SK-N-SH treated with all-trans-retinoic acid at 6 μM for 48 hours (cell line): ENCODE results near the gene NEB.
"Not testable (repeated sequence)": the region's sequence is repeated elsewhere in the genome, so short reads cannot be mapped to it uniquely, and the experiment has no call there.

ENCODE experiments used
- ATAC-seq: fragments of 200-7000 bp; cut with Tn5 transposase; 3 replicates; pipeline ENCODE4 v1.9.1; 2020; ENCODE audit warnings: mild to moderate bottlenecking, moderate library complexity
- ARNTL ChIP-seq: fragments of 450-650 bp; formaldehyde crosslinking; IDR thresholded peaks from 2 replicates; pipeline ENCODE4 v1.5.0; 2020; ENCODE audit warnings: low read depth, mild to moderate bottlenecking, moderate library complexity, borderline replicate concordance
- ISL1 ChIP-seq: fragments of 250-450 bp; sonication (Bioruptor Pico); IDR thresholded peaks from 2 replicates; pipeline ENCODE4 v2.1.2; 2022; ENCODE audit warnings: mild to moderate bottlenecking, moderate library complexity
- PPARA ChIP-seq: fragments of 250-450 bp; sonication (Bioruptor Pico); IDR thresholded peaks from 2 replicates; pipeline ENCODE4 v1.5.0; 2020; ENCODE audit warnings: mild to moderate bottlenecking, borderline replicate concordance
- SNAI2 ChIP-seq: fragments of 250-450 bp; sonication (Bioruptor Pico); IDR thresholded peaks from 2 replicates; pipeline ENCODE4 v1.5.0; 2020; ENCODE audit warnings: mild to moderate bottlenecking, moderate library complexity
- TCF4 ChIP-seq: fragments of 250-450 bp; sonication (Bioruptor Pico); IDR thresholded peaks from 2 replicates; pipeline ENCODE4 v1.8.0; 2021; ENCODE audit warnings: mild to moderate bottlenecking, moderate library complexity, borderline replicate concordance
- TOX ChIP-seq: fragments of 250-450 bp; sonication (Bioruptor Pico); IDR thresholded peaks from 2 replicates; pipeline ENCODE4 v1.8.0; 2021; ENCODE audit warnings: mild to moderate bottlenecking, moderate library complexity, borderline replicate concordance
- ZNF8 ChIP-seq: fragments of 450-650 bp; formaldehyde crosslinking; IDR thresholded peaks from 2 replicates; pipeline ENCODE4 v1.5.0; 2020; ENCODE audit warnings: mild to moderate bottlenecking, moderate library complexity
- TF ChIP-seq, protein P1 (sequence below): fragments of 250-450 bp; sonication (Bioruptor Pico); IDR thresholded peaks from 2 replicates; pipeline ENCODE4 v1.8.0; 2020; ENCODE audit warnings: mild to moderate bottlenecking, moderate library complexity, borderline replicate concordance
- TF ChIP-seq, protein P2 (sequence below): fragments of 250-450 bp; sonication (Bioruptor Pico); IDR thresholded peaks from 2 replicates; pipeline ENCODE4 v1.5.1; 2020; ENCODE audit warnings: low read depth, mild to moderate bottlenecking, moderate library complexity
- TF ChIP-seq, protein P3 (sequence below): fragments of 250-450 bp; sonication (Bioruptor Pico); IDR thresholded peaks from 2 replicates; pipeline ENCODE4 v1.5.0; 2020; ENCODE audit warnings: mild to moderate bottlenecking, moderate library complexity

The NEB gene

DNA sequence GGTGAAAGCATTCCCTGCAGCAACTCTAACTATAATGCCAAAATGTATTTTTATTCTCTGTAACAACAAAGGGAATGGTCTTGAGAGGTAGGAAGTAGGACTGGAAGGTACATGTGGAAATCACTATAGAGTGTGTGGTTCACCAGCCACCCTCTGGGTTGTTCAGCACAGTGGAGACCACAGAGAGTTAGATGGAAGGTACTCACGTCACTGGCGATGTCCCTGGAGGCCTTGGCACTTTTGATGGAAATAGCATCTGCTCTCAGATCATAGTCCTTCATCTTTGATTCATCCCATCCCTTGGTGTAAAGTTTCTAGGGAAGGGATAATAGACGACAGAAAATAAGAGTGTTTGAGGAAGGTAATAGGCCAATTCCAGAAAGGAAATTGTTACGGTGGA lies 124.0 kb downstream of the NEB start:
- ATAC-seq = no peak
- TF ChIP-seq, protein P1, sequence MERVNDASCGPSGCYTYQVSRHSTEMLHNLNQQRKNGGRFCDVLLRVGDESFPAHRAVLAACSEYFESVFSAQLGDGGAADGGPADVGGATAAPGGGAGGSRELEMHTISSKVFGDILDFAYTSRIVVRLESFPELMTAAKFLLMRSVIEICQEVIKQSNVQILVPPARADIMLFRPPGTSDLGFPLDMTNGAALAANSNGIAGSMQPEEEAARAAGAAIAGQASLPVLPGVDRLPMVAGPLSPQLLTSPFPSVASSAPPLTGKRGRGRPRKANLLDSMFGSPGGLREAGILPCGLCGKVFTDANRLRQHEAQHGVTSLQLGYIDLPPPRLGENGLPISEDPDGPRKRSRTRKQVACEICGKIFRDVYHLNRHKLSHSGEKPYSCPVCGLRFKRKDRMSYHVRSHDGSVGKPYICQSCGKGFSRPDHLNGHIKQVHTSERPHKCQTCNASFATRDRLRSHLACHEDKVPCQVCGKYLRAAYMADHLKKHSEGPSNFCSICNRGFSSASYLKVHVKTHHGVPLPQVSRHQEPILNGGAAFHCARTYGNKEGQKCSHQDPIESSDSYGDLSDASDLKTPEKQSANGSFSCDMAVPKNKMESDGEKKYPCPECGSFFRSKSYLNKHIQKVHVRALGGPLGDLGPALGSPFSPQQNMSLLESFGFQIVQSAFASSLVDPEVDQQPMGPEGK = no peak
- no peak for TF ChIP-seq SNAI2 (CRISPR knock-in tag)
- no peak for TF ChIP-seq TOX (CRISPR knock-in tag)
- TF ChIP-seq, protein P2, sequence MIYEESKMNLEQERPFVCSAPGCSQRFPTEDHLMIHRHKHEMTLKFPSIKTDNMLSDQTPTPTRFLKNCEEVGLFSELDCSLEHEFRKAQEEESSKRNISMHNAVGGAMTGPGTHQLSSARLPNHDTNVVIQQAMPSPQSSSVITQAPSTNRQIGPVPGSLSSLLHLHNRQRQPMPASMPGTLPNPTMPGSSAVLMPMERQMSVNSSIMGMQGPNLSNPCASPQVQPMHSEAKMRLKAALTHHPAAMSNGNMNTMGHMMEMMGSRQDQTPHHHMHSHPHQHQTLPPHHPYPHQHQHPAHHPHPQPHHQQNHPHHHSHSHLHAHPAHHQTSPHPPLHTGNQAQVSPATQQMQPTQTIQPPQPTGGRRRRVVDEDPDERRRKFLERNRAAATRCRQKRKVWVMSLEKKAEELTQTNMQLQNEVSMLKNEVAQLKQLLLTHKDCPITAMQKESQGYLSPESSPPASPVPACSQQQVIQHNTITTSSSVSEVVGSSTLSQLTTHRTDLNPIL (CRISPR knock-in tag) = no peak
- TF ChIP-seq PPARA (CRISPR knock-in tag) = no peak
- TF ChIP-seq ARNTL (CRISPR knock-in tag) = no peak

DNA sequence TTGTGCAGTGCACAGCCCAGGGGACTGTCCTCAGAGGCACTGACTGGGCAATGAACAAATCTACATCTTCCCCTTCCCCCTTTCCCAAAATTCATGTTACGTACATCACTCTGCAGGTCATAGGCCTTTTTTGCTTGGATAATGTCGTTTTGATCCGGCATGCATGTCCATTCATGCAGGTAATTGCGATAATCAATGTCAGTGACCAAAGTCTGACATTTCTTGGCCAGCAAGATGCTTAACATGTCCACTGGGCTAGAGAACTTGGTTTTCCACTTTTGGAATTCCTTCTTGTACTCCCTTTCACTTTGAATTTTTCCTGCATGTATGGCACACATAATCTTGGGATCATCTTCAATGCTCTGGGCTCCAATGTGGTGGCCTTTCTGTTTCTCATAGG lies 124.6 kb downstream of the NEB start:
- ATAC-seq = no peak
- TF ChIP-seq, protein P3, sequence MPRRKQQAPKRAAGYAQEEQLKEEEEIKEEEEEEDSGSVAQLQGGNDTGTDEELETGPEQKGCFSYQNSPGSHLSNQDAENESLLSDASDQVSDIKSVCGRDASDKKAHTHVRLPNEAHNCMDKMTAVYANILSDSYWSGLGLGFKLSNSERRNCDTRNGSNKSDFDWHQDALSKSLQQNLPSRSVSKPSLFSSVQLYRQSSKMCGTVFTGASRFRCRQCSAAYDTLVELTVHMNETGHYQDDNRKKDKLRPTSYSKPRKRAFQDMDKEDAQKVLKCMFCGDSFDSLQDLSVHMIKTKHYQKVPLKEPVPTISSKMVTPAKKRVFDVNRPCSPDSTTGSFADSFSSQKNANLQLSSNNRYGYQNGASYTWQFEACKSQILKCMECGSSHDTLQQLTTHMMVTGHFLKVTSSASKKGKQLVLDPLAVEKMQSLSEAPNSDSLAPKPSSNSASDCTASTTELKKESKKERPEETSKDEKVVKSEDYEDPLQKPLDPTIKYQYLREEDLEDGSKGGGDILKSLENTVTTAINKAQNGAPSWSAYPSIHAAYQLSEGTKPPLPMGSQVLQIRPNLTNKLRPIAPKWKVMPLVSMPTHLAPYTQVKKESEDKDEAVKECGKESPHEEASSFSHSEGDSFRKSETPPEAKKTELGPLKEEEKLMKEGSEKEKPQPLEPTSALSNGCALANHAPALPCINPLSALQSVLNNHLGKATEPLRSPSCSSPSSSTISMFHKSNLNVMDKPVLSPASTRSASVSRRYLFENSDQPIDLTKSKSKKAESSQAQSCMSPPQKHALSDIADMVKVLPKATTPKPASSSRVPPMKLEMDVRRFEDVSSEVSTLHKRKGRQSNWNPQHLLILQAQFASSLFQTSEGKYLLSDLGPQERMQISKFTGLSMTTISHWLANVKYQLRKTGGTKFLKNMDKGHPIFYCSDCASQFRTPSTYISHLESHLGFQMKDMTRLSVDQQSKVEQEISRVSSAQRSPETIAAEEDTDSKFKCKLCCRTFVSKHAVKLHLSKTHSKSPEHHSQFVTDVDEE (CRISPR knock-in tag) = no peak
- TF ChIP-seq ISL1 = no peak
- TF ChIP-seq ZNF8 (CRISPR knock-in tag) = no peak
- no peak for TF ChIP-seq TCF4 (CRISPR knock-in tag)

DNA sequence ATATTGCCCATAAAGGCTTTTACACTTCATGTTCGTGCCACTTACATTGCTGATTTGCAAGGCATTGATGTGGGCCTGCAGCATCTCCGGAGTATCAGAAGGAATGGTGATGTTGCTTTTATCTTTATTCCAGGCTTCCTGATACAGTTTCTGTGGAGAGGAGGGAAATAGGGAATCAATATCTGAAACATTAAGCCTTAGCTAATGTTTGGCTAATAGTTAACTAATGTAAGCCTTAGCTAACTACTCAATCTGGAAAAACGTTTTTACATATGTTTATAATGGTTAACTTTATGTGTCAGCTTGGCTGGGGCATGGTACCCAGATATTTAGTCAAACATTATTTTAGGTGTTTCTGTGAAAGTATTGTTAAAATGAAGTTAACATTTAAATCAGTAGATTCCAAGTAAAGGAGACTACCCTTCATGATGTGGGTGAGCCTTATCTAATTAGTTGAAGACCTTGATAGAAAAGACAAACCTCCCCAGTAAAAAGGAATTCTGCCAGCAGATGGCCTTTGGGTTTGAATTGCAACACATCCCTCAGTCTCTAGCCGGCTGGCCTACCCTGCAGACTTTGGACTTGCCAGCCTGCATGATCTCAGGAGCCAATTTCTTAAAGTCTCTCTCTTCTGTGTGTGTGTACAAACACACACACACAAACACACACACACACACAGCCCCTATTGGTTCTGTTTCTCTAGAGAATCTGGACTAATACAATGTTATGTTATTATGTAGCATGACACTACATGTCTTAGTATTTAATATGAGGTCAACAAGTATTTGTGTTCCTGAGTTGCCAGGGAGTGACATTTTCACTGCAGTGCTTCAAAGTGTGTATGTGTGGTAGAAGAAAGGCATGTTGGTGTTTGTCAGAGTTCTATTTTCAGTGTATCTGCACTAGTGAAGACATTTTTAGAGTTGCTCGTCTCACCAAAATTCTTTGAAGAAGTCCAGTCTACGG lies 126.5 kb downstream of the NEB start:
- ATAC-seq = not testable (repeated sequence)

DNA sequence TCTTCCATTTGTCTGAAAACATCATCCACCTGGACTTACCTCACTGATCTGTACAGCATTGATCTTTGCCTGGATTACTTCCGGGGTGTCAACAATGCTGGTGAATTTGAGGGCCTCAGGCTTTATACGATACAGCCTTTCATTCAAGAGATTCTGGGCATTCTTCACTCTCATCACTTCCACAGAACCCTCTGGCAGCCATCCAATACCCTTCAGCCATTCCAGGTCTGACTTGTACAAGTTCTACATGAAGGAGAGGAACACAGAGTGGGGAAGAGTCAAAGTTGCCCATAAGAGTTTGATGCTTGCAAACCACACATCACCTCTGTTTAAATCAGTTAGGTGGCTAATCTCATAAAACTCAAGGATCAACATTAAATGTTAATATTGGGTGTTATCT lies 130.7 kb downstream of the NEB start:
- ATAC-seq = not testable (repeated sequence)

DNA sequence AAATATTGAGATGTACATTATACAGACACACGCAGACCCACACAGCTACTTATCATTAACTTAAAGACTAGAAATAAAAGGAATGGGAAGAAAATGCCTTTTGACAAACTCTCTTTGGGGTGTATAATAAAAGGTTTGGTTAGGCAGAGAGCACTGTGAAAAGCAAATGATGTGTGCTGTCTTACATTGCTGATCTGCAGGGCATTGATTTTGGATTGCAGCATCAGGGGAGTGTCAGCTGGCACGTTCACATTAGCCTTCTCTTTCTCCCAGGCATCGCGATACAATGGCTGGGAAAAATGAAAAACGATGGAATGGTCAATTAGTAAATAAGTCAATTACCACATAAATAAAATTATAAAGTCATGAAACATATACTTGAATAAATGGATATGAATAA lies 131.9 kb downstream of the NEB start:
- not testable (repeated sequence) for ATAC-seq

DNA sequence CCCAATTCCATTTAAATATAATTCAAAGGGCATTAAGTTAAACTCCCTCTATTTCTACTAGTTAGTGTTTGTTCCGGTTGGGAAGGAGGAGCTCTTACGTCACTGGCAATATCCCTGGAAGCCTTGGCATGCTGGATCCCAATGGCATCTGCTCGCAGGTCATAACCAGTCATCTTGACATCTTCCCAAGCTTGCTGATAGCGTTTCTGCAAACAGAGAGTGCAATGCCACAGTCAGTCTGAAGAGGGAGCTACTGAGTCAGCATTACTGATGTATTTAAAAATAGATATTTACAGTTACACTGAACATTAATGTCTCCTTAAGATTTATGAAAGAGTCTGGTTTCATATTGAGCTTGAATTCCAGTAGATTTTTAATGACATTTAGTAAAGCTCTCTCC lies 132.5 kb downstream of the NEB start:
- peak; percentile 62 for ATAC-seq

DNA sequence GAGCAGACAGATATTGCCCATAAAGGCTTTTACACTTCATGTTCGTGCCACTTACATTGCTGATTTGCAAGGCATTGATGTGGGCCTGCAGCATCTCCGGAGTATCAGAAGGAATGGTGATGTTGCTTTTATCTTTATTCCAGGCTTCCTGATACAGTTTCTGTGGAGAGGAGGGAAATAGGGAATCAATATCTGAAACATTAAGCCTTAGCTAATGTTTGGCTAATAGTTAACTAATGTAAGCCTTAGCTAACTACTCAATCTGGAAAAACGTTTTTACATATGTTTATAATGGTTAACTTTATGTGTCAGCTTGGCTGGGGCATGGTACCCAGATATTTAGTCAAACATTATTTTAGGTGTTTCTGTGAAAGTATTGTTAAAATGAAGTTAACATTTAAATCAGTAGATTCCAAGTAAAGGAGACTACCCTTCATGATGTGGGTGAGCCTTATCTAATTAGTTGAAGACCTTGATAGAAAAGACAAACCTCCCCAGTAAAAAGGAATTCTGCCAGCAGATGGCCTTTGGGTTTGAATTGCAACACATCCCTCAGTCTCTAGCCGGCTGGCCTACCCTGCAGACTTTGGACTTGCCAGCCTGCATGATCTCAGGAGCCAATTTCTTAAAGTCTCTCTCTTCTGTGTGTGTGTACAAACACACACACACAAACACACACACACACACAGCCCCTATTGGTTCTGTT lies 137.2 kb downstream of the NEB start:
- ATAC-seq = not testable (repeated sequence)

DNA sequence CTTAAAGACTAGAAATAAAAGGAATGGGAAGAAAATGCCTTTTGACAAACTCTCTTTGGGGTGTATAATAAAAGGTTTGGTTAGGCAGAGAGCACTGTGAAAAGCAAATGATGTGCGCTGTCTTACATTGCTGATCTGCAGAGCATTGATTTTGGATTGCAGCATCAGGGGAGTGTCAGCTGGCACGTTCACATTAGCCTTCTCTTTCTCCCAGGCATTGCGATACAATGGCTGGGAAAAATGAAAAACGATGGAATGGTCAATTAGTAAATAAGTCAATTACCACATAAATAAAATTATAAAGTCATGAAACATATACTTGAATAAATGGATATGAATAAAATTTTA lies 142.4 kb downstream of the NEB start:
- ATAC-seq = not testable (repeated sequence)

DNA sequence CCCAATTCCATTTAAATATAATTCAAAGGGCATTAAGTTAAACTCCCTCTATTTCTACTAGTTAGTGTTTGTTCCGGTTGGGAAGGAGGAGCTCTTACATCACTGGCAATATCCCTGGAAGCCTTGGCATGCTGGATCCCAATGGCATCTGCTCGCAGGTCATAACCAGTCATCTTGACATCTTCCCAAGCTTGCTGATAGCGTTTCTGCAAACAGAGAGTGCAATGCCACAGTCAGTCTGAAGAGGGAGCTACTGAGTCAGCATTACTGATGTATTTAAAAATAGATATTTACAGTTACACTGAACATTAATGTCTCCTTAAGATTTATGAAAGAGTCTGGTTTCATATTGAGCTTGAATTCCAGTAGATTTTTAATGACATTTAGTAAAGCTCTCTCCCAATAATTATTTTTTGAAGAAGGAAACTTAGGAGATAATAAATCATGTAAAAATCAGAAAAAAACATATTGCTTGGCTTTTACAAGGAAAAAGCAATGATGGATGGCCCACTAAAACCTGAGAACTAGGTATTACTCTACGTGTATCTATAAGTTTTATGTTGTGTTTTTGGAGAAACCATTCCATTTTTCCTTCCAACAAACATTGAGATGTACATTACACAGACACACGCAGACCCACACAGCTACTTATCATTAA lies 142.9 kb downstream of the NEB start:
- peak; percentile 85 for ATAC-seq

DNA sequence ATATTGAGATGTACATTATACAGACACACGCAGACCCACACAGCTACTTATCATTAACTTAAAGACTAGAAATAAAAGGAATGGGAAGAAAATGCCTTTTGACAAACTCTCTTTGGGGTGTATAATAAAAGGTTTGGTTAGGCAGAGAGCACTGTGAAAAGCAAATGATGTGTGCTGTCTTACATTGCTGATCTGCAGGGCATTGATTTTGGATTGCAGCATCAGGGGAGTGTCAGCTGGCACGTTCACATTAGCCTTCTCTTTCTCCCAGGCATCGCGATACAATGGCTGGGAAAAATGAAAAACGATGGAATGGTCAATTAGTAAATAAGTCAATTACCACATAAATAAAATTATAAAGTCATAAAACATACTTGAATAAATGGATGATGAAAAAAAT lies 153.0 kb downstream of the NEB start:
- ATAC-seq = not testable (repeated sequence)

DNA sequence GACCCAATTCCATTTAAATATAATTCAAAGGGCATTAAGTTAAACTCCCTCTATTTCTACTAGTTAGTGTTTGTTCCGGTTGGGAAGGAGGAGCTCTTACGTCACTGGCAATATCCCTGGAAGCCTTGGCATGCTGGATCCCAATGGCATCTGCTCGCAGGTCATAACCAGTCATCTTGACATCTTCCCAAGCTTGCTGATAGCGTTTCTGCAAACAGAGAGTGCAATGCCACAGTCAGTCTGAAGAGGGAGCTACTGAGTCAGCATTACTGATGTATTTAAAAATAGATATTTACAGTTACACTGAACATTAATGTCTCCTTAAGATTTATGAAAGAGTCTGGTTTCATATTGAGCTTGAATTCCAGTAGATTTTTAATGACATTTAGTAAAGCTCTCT lies 153.6 kb downstream of the NEB start:
- peak; percentile 76 for ATAC-seq
